ENCODE results near the gene LYRM7.

The LYRM7 gene

DNA sequence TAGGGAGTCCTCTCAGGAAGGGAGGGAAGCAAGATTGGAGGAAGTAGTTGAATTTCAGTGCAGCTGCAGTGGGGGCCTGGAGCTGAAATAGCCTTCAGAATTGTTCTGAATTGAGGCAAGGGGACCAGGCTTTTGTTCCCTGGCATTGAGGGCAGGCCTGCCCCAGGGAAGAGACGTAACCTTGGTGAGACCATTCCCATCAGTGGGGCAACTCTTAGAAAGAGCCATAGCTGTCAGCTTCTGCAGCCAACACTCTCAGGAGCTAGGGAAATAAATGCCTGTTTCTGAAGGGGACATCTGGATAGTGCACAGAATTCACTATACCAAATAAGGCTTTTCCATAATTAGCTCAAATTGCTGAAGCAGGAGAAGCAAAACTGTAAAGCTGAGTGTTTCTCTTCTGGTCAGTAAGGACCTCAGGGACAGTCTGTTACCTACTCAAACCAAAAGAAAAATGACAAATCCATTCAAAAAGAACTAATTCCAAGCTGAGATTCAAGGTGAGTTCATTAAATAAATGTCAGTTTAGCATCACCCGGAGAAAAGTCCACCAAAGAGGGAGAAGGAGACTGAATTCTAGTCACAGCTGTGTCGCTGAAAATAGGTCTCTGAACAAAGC lies 44.0 kb downstream of the LYRM7 start:
- no peak overlapping the region for H3K4me3 ChIP-seq (IDR thresholded peaks at IDR 0.05; ENCODE audit: insufficient read depth, low read depth, low read length)
- H3K36me3 ChIP-seq (ENCODE audit: insufficient read depth), result no peaks in the 10 kb centered on the region
- no peaks in the 10 kb centered on the region for H3K79me2 ChIP-seq (ENCODE audit: insufficient read depth, low read depth)
- no peaks in the 10 kb centered on the region for H4K20me1 ChIP-seq (ENCODE audit: insufficient read depth)
- H3K27me3 ChIP-seq (ENCODE audit: insufficient read depth, low read depth), result no peaks in the 10 kb centered on the region
- H3K27ac ChIP-seq, result no peak overlapping the region
- no peak overlapping the region for H3K9ac ChIP-seq
- H3K4me2 ChIP-seq, result no peak overlapping the region
- no peak overlapping the region for H2AFZ ChIP-seq (ENCODE audit: low read depth)
- TF ChIP-seq, protein P1, sequence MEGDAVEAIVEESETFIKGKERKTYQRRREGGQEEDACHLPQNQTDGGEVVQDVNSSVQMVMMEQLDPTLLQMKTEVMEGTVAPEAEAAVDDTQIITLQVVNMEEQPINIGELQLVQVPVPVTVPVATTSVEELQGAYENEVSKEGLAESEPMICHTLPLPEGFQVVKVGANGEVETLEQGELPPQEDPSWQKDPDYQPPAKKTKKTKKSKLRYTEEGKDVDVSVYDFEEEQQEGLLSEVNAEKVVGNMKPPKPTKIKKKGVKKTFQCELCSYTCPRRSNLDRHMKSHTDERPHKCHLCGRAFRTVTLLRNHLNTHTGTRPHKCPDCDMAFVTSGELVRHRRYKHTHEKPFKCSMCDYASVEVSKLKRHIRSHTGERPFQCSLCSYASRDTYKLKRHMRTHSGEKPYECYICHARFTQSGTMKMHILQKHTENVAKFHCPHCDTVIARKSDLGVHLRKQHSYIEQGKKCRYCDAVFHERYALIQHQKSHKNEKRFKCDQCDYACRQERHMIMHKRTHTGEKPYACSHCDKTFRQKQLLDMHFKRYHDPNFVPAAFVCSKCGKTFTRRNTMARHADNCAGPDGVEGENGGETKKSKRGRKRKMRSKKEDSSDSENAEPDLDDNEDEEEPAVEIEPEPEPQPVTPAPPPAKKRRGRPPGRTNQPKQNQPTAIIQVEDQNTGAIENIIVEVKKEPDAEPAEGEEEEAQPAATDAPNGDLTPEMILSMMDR (conservative IDR thresholded peaks at IDR 0.05; ENCODE audit: low read depth, low read length), result no peak
- peaks cover under 1% of the 10 kb centered on the region for H3K4me1 ChIP-seq (ENCODE audit: low read depth, poor library complexity, severe bottlenecking)

GRCh38 chr5:131217791-131218190 lies 47.0 kb downstream of the LYRM7 start:
- H3K27me3 ChIP-seq (ENCODE audit: insufficient read depth, low read depth), result no peaks in the 10 kb centered on the region
- no peak overlapping the region for H3K4me2 ChIP-seq
- H3K27ac ChIP-seq, result no peak overlapping the region
- TF ChIP-seq, protein P1 (conservative IDR thresholded peaks at IDR 0.05; ENCODE audit: low read depth, low read length), result no peak
- no peaks in the 10 kb centered on the region for H3K4me1 ChIP-seq (ENCODE audit: low read depth, poor library complexity, severe bottlenecking)
- H3K79me2 ChIP-seq (ENCODE audit: insufficient read depth, low read depth), result no peaks in the 10 kb centered on the region
- no peak overlapping the region for H3K9ac ChIP-seq
- no peaks in the 10 kb centered on the region for H4K20me1 ChIP-seq (ENCODE audit: insufficient read depth)
- H3K4me3 ChIP-seq (IDR thresholded peaks at IDR 0.05; ENCODE audit: insufficient read depth, low read depth, low read length), result no peak overlapping the region
- no peaks in the 10 kb centered on the region for H3K36me3 ChIP-seq (ENCODE audit: insufficient read depth)
- no peak overlapping the region for H2AFZ ChIP-seq (ENCODE audit: low read depth)

DNA sequence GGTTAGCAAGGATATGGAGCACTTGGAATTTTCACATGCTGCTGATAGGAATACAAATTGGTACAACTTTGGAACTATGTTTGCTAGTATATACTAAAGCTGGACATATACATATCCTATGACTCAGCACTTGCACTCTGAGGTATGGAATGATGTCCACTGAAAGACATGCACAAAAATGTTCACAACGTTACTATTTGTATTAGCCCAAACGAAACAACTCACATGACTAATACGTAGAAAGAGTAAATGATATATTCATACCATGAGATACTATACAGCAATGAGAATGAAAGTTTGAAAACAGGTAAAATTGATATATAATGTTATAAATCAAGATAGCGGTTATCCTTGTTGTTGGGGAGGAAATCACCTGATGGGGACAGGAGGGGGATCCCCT lies 47.6 kb downstream of the LYRM7 start:
- H2AFZ ChIP-seq (ENCODE audit: low read depth), result no peak overlapping the region
- no peaks in the 10 kb centered on the region for H3K36me3 ChIP-seq (ENCODE audit: insufficient read depth)
- H3K4me2 ChIP-seq, result no peak overlapping the region
- TF ChIP-seq, protein P1 (conservative IDR thresholded peaks at IDR 0.05; ENCODE audit: low read depth, low read length), result no peak
- H3K9ac ChIP-seq, result no peak overlapping the region
- no peaks in the 10 kb centered on the region for H4K20me1 ChIP-seq (ENCODE audit: insufficient read depth)
- no peaks in the 10 kb centered on the region for H3K4me1 ChIP-seq (ENCODE audit: low read depth, poor library complexity, severe bottlenecking)
- H3K4me3 ChIP-seq (IDR thresholded peaks at IDR 0.05; ENCODE audit: insufficient read depth, low read depth, low read length), result no peak overlapping the region
- H3K27me3 ChIP-seq (ENCODE audit: insufficient read depth, low read depth), result no peaks in the 10 kb centered on the region
- no peak overlapping the region for H3K27ac ChIP-seq
- H3K79me2 ChIP-seq (ENCODE audit: insufficient read depth, low read depth), result no peaks in the 10 kb centered on the region

- Histone ChIP-seq H3K4me2 (no peak overlapping the region), H3K79me2 (ENCODE audit: insufficient read depth, low read depth) (no peaks in the 10 kb centered on the region), H3K27ac (no peak overlapping the region), H2AFZ (ENCODE audit: low read depth) (no peak overlapping the region), H3K4me1 (ENCODE audit: low read depth, poor library complexity, severe bottlenecking) (no peaks in the 10 kb centered on the region), H3K36me3 (ENCODE audit: insufficient read depth) (no peaks in the 10 kb centered on the region), H4K20me1 (ENCODE audit: insufficient read depth) (no peaks in the 10 kb centered on the region), H3K9ac (no peak overlapping the region), H3K4me3 (IDR thresholded peaks at IDR 0.05; ENCODE audit: insufficient read depth, low read depth, low read length) (no peak overlapping the region), H3K27me3 (ENCODE audit: insufficient read depth, low read depth) (no peaks in the 10 kb centered on the region)
- TF ChIP-seq, protein P1 (conservative IDR thresholded peaks at IDR 0.05; ENCODE audit: low read depth, low read length), result no peak
Measured at GRCh38 chr5:131220566-131220965, 49.8 kb downstream of the LYRM7 start.
